NB4 (cell line): Measurements from ENCODE around the gene TSPAN4.

Experiments
- DNase-seq: peaks from one replicate; pipeline ENCODE4 v3.0.0; 2010; ENCODE audit warnings: low read depth
- H3K4me3 ChIP-seq: one replicate; pipeline ENCODE4 v1.5.1; 2011; ENCODE audit warnings: mild to moderate bottlenecking, low read depth, low read length, moderate library complexity
- MYC ChIP-seq: IDR thresholded peaks from 2 replicates; pipeline ENCODE4 v1.6.1; 2011; ENCODE audit warnings: low read depth, low read length
- POLR2A ChIP-seq: IDR thresholded peaks from 2 replicates; pipeline ENCODE4 v1.6.1; 2011; ENCODE audit warnings: mild to moderate bottlenecking; ENCODE audit not compliant: insufficient read length; ENCODE audit errors: extremely low read depth
- TF ChIP-seq, protein P1 (sequence below): IDR thresholded peaks from 2 replicates; pipeline ENCODE4 v1.6.1; 2011; ENCODE audit warnings: low read depth, low read length
- TF ChIP-seq, protein P2 (sequence below): IDR thresholded peaks from one replicate; pipeline ENCODE4 v1.5.1; 2012; ENCODE audit warnings: low read depth, low read length

The TSPAN4 gene

GRCh38 chr11:914747-915501, 72.3 kb downstream of the TSPAN4 start:
- no peak overlapping the region for H3K4me3 ChIP-seq
- DNase-seq: no peak
- TF ChIP-seq, protein P1, sequence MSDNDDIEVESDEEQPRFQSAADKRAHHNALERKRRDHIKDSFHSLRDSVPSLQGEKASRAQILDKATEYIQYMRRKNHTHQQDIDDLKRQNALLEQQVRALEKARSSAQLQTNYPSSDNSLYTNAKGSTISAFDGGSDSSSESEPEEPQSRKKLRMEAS: no peak
- no peak for TF ChIP-seq POLR2A
- TF ChIP-seq, protein P2, sequence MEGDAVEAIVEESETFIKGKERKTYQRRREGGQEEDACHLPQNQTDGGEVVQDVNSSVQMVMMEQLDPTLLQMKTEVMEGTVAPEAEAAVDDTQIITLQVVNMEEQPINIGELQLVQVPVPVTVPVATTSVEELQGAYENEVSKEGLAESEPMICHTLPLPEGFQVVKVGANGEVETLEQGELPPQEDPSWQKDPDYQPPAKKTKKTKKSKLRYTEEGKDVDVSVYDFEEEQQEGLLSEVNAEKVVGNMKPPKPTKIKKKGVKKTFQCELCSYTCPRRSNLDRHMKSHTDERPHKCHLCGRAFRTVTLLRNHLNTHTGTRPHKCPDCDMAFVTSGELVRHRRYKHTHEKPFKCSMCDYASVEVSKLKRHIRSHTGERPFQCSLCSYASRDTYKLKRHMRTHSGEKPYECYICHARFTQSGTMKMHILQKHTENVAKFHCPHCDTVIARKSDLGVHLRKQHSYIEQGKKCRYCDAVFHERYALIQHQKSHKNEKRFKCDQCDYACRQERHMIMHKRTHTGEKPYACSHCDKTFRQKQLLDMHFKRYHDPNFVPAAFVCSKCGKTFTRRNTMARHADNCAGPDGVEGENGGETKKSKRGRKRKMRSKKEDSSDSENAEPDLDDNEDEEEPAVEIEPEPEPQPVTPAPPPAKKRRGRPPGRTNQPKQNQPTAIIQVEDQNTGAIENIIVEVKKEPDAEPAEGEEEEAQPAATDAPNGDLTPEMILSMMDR: no peak
- no peak for TF ChIP-seq MYC
